NCI-H128 (cell line): Measurements from ENCODE around the gene S100Z.
"Not testable (repeated sequence)": the region's sequence is repeated elsewhere in the genome, so short reads cannot be mapped to it uniquely, and the experiment has no call there.

ENCODE experiments used
- DNase-seq: peaks from one replicate; lab custom pipeline; 2025; ENCODE audit not compliant: unreplicated experiment; lab: John Stamatoyannopoulos, UW

The S100Z gene

DNA sequence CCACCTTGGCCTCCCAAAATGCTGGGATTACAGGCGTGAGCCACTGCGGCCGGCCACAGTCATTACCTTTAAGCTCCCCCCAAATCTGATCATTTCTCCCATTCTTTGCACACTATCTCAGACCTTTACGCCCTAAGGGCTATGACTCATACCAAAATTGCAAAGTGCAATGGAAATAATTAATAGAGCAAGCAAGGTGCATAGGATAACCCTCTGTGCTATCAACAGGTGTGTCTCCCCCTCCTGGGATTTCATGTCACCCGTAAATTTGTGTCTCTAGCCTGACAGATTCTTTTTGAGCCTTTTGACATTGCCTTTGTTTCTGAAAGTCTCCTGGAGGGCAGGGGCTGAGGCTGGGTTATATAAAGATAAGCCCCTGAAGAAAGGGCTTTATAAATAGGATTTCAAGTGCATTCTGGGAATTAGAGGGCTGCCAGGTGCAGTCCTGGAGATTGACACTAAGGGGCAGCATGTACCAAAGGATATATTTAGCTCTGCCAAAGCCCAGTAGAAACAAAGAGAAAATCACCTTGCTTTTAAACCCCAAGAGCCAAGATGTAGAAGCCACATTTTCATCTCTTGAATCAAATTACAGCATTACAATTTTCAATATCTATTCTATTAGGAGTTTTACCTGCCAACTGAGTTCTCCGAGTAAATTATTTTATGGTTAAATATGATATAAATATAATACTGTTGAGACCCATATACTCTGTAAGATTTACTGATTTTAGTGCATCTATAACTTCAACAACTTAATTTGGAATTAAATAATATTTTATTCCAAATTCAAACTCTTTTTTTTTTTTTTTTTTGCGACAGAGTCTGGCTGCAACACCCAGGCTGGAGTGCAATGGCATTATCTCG lies 18.2 kb downstream of the S100Z start:
- DNase-seq: peak; percentile 15

DNA sequence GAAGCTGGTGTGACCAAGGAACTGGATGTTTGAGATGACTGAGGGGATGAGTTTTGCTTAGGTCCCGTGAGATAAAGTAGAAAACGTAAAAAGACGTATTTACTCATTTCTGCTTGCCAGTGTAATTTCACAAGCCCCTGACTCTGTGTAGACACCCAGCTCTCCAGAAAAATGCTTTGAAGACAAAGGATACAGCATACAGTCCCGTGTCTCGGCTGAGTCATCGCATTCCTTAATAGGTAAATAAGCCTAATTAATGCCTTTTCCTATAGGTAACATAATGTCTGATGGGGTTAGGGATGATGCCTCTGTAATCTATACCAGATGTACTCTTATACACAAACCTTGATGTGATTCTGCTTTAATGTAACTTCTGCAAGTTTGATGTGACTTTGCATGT lies 20.2 kb downstream of the S100Z start:
- DNase-seq: no peak

DNA sequence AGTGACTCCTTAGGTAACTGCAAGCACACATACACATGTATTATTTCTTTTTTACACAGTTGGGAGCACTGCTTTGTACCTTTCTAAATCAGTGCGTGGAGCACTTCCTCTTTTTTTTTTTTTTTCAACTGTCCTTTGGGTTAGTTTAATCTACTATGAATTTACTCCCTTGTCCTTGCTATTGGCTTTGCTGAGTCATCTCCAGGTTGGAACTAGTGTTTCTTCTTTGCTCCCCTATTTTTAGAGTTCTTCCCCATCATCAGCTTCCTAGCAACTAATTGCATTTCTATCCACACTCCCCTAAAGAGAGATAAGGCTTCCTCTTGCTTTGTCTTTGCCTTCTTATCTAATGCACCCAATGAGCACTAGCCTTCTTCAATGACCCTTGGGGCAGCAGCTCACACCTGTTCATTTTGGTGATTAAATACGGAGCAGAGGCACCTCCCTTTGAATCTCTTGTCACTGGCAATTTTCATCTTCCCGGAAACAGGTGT lies 24.3 kb downstream of the S100Z start:
- peak; percentile 40 for DNase-seq

DNA sequence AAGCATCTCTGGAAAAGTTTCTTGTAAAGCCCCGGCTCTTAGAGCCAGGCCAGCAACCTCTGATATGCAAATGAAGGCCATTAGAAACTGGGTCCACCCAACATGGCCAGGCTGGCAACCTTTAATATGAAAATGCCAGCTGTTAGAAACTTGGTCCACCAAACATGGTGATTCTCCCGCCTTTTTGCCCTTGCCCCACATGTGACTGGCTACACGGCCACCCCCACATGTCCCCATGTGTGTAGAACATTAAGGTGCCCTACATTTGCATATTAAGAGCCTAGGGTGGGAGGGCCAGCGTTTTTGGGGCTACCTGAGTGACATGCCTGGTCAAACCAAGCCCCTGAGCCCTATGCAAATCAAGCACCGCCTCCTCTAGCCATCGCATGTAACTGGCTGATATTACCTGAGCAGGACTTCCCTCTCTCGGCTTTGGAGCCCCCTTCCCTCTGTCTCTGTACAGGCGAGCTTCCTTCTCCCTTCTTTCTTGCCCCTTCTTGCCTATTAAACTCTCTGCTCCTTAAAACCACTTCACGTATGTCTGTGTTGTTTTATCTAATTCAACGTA lies 39.0 kb downstream of the S100Z start:
- no peak for DNase-seq

DNA sequence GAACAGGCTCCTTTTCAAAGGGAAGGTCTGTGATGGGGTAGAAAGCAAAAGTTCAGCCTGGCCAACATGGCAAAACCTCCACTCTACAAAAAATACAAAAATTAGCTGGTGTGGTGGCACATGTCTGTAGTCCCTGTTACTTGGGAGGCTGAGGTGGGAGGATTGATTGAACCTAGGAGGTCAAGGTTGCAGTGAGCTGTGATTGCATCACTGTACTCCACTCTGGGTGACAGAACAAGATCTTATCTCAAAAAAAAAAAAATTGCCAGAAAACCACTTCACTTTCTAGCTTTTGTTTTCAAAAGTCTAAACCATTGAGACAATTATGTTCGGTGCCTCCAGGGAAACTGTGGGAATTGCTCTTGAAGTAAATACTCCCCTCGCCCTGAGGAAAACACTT lies 43.5 kb downstream of the S100Z start:
- DNase-seq: no peak

DNA sequence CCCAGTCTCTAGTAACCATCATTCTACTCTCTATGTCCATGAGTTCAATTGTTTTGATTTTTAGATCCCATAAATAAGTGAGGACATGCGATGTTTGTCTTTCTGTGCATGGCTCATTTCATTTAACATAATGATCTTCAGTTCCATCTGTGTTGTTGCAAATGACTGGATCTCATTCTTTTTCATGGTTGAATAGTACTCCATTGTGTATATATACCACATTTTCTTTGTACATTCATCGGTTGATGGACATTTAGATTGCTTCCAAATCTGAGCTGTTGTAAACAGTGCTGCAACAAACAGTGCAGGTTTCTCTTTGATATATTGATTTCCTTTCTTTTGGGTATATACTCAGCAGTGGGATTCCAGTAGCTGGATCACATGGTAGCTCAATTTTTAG lies 46.4 kb downstream of the S100Z start:
- DNase-seq: no peak

DNA sequence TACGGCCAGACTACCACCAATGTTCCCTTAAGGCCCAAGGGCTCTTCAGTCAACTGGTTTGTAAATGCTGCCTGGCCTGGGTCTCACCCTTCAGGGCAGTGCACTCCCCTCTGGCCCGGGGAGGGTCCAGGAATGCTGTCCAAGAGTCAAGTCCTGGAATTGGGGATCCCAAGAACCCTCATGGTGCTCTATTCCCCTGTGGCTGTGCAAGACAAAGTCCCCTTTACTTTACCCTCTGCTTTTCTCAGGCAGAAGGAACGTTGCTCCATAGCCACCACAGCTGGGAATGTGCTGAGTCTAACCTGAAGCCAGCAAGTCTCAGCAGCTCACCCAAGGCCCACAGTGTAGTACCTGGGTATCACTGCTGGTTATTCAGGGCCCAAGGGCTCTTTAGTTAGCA lies 51.7 kb downstream of the S100Z start:
- DNase-seq: no peak

DNA sequence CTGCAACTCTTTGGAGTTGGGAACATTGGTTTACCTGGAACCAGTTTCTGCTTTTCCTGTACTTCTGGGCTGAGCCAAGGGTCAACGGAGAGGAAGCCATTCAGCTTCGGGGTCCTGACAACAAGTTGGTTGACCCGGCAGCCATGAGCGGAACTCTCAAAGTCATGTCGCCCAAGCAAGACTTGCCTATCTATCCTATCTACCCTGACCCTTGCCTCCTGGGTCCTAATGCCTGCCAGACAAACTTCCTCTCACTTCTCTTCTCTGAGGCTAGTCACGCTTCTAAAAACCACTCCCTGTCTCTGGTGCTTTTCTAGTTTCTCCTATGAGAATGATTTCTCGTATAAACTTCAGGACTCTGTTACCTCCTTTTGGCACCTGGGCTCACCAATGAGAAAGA lies 58.4 kb downstream of the S100Z start:
- no peak for DNase-seq

DNA sequence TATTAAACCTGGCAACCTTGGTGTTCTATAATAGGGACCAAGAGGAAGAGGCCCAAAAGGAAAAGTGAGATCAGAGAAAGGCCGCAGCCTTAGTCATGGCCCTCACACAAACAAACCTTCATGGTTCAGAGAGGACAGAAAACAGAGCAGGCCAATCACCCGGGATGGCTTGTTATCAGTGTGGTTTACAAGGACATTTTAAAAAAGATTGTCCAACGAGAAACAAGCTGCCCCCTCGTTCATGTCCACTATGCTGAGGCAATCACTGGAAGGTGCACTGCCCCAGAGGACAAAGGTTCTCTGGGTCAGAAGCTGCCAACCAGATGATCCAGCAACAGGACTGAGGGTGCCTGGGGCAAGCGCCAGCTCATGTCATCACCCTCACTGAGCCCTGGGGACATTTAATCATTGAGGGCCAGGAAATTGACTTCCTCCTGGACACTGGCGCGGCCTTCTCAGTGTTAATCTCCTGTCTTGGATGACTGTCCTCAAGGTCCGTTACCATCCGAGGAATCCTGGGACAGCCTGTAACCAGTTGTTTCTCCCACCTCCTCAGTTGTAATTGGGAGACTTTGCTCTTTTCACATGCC lies 60.6 kb downstream of the S100Z start:
- not testable (repeated sequence) for DNase-seq

DNA sequence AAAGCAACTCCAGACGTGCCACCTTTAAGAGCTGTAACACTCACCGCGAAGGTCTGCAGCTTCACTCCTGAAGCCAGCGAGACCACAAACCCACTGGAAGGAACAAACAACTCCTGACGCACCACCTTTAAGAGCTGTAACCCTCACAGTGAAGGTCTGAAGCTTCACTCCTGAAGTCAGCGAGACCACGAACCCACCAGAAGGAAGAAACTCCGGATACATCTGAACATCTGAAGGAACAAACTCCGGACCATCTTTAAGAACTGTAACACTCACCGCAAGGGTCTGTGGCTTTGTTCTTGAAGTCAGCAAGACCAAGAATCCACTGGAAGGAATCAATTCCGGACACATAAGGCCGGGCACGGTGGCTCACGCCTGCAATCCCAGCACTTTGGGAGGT lies 64.9 kb downstream of the S100Z start:
- DNase-seq: not testable (repeated sequence)

DNA sequence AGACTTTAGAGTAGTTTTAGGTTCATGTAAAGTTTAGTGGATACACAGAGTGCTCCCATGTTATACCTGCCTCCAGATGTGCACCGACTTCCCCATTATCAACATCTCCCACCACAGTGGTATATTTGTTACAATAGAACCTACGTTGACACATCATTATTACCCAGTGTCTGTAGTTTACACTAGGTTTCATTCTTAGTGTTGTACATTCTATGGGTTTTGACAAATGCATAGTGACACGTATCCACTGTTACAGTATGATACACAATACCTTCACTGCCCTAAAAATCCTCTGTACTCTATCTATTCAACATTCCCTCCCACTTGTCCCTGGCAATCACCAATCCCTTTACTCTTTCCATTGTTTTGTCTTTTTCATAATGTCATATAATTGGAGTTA lies 68.7 kb downstream of the S100Z start:
- no peak for DNase-seq

DNA sequence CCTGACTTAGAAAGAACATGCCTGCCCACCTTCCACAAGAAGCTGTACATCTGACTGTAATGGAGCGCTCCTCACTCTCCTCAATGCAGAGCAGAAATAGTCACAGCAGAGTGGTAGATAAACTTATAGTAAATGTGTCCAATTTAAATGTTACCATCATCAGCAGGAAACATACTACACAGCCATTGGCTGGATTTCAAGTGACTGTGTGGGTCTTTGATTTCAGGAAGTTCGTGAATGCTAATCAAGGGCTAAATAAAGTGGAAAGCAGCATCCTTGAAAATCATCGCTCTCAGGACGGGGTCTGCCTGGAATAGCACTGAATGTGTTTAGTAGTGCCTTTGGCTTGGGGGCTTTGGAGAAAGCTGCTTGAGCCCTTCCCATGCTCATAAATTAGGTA lies 70.7 kb downstream of the S100Z start:
- no peak for DNase-seq

DNA sequence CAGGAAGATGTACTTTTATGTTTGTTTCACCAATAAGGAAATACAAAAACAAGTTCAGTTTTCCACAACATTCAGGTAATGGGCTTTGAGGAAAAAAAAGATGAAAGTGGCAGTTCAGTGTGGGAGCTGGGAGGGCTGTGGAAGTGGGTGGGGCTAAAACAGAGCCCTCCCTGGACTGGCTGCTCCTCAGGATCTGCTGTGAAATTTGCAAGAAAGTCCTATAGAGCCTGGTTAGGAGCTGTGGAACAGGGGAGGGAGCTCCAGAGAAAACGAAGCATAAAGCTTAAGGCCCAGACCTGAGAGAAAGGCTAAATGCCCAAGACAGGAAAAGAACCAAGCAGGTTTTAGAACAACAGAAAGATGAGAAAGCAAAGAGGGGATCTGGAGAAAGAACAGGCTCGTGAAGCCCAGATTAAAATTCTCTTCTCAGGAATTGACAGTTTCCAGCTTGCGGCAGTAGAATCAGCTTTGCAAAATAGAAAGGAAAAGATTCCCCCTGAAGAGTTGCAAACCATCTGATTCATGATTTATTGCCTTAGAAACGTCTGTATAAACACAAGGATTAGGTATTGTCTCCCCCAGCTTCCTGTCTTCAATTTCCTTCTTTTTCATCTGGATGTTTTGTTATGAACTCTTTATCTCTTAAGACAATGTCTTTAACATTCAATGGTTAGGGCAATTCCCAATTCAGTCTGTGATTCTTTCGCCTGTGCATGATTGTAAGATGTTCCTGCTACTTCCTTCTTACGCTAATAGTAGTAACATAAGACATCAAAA lies 76.7 kb downstream of the S100Z start:
- no peak for DNase-seq

DNA sequence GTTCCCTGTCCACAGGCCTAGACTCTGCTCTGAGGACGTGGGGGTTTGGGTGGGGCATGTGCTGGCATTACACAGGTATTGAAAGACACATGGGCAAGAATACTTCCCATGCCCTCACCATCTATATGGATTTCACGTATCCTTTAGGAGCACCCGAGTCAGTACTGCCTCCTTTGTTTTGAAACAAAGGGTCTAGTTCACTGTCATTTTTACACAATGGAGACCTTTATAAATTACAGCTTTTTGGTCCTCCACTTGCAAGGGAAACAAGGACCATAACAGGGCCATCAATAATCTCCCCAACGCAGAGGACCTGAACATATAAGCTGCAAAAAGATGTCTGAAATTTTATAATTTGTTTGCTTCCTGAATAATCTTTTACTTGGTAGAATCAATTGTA lies 78.1 kb downstream of the S100Z start:
- no peak for DNase-seq

DNA sequence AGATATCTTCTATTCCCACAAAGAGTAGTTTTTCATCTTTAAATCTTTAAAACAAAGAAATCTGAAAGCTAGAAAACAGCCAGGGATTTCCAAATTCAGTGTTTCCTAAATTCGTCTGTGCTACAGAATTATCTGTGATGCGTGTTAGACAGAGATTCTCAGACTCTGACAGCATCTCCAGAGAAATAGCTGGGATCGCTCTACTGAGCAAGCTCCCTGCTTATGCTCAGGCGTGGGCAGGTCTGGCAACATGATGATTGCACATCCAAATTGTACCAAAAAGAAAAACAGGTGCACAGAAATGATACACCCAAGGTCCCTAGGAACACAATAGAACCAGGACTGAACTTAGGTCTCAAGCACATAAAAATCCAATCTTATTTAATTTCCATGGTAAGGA lies 80.3 kb downstream of the S100Z start:
- DNase-seq: no peak

DNA sequence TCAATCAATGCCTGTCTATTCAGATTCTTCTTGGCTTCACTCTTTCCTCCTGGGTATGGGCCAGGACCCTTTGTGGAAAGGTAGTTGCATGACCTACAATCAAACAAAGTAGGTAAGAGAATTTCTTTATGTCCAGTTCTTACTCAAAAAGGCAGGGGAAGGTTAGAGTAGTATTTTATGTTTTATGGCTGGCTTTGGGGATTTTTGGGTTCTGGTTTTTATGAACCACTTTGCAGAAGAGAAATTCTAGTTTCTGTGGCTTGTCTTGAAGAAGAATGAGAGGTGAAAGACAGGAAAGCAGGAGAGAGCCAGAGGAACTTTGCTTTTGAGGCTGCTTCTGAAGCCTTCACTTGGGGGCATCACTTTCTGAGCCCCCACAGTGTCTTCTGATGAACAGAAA lies 88.4 kb downstream of the S100Z start:
- DNase-seq: no peak

DNA sequence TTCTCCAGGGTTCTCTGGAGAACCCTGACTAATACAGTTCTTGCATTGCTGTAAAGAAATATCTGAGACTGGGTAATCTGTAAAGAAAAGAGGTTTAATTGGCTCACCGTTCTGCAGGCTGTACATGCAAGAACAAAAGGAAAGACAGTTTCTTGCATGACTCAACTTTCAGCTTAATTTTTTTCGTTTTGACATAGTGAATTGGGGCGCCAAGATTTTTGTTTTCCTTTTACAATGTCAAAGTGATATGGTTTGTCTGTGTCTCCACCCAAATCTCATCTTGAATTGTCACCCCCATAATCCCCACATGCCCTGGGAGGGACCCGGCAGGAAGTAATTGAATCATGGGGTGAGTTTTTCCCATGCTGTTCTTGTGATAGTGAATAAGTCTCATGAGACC lies 91.2 kb downstream of the S100Z start:
- no peak for DNase-seq

DNA sequence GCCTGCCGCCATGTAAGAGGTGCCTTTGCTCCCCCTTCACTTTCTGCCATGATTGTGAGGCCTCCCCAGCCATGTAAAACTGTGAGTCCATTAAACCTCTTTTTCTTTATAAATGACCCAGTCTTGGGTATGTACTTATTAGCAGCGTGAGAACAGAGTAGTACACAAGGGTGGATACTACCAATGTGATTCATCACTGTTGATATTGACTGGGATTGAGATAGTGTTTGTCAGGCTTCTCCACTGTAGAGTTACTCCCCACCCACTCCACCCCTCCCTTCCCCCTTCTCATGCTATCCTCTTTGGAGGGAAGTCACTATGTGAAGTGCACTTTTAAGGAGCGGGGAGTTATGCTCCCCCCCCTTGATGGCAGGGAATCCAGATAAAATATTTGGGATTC lies 91.6 kb downstream of the S100Z start:
- DNase-seq: no peak

DNA sequence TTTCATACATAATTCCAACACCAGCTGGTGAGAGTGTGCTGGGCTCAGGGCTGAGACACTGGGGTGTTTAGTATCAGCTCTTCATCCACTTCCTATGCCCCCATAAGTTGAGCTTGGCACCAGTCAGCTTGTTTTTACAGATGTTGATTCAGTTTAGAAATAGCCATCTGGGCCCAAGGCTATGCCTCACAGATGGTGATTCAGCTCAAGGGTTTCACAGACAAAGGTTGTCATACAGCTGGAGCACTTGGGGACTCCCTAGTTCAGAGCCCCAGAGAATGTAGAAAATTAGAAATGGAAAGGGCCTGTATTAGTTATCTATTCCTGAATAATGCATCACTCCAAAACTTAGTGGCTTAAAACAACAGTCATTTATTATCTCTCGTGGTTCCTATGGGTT lies 92.8 kb downstream of the S100Z start:
- DNase-seq: no peak

DNA sequence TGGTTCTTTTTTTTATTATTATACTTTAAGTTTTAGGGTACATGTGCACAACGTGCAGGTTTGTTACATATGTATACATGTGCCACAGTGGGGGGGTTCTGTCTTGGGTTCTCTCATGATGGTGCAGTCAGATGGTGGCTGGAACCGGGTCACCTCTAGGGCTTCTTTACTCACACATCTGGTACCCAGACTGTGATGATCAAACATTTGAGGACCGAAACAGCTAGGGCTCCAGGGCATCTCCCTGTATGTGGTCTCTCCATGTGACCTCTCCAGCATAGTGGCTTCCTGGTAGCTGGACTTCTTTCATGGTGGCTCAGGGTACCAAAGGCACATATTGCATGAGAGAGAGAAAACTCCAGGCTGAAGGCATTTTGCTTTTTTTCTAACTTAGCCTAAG lies 93.2 kb downstream of the S100Z start:
- DNase-seq: no peak

DNA sequence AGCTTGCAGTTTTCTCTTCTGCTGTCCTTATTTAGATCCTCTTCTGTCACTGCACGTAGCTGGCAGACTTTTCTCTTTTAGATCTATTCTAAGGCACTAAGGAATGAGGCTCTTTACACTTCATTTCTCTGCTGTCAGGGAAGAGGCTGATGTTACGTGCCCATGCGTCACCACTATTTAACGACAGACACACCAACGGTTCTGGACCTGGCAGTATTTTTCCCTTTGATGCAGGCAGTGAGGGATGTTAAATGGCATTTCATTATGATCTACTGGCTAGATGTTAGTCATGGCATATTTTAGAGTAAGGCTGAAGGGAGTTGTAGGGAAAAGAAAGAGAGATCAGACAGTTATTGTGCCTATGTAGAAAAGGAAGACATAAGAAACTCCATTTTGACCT lies 94.8 kb downstream of the S100Z start:
- DNase-seq: no peak

DNA sequence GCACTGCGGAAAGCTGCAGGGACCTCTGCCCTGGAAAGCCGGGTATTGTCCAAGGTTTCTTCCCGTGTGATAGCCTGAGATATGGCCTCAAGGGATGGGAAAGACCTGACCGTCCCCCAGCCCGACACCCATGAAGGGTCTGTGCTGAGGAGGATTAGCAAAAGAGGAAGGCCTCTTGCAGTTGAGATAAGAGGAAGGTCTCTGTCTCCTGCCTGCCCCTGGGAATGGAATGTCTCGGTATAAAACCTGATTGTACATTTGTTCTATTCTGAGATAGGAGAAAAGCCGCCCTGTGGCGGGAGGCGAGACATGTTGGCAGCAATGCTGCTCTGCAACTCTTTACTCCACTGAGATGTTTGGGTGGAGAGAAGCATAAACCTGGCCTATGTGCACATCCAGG lies 95.4 kb downstream of the S100Z start:
- not testable (repeated sequence) for DNase-seq
